ENCODE data around the gene CATSPER4.

CATSPER4 gene

DNA sequence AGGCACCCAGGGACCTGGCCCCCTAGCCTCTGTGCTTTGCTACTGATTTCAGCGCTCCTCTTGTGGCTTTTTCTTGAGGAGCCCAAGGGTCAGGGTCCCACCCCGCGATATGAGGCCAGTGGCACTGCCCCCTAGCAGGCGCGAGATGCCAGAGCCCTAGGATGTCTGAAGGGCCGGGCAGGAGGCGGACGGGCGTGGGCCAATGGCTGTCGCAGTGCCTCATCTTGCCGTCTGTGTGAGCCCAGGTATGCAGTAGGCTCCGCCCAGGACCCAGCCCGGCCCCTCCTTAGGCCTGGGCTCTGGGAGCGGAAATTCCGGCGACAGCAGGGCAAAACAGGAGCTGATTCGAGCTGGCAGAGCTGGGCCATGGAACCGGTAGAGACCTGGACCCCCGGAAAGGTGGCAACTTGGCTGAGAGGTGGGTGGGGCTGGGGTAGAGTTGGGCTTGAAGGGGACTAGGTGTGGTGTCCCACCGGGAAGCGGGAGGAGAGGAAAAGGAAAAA is 13.2 kb upstream of the CATSPER4 start, which contains the start of gene CNKSR1:
TSS of gene CNKSR1 (plus strand) at position 310 of the 503 bp plus-strand sequence. CDS start at position 367, 57 bp downstream.
- TF ChIP-seq, protein P1, sequence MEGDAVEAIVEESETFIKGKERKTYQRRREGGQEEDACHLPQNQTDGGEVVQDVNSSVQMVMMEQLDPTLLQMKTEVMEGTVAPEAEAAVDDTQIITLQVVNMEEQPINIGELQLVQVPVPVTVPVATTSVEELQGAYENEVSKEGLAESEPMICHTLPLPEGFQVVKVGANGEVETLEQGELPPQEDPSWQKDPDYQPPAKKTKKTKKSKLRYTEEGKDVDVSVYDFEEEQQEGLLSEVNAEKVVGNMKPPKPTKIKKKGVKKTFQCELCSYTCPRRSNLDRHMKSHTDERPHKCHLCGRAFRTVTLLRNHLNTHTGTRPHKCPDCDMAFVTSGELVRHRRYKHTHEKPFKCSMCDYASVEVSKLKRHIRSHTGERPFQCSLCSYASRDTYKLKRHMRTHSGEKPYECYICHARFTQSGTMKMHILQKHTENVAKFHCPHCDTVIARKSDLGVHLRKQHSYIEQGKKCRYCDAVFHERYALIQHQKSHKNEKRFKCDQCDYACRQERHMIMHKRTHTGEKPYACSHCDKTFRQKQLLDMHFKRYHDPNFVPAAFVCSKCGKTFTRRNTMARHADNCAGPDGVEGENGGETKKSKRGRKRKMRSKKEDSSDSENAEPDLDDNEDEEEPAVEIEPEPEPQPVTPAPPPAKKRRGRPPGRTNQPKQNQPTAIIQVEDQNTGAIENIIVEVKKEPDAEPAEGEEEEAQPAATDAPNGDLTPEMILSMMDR (IDR thresholded peaks at IDR 0.05) = no peak
- Mint-ChIP-seq H3K27me3 (ENCODE audit: low read depth, poor library complexity) (no peaks in the 10 kb centered on the region), H3K27ac (no peak within 1 kb of the TSS), H3K36me3 (ENCODE audit: low read depth) (no peaks in the 10 kb centered on the region), H3K4me3 (peak within 1 kb of the TSS; percentile 67), H3K9me3 (no peaks in the 10 kb centered on the region), H3K4me1 (peaks cover 29% of the 10 kb centered on the region)
- no peak for DNase-seq

DNA sequence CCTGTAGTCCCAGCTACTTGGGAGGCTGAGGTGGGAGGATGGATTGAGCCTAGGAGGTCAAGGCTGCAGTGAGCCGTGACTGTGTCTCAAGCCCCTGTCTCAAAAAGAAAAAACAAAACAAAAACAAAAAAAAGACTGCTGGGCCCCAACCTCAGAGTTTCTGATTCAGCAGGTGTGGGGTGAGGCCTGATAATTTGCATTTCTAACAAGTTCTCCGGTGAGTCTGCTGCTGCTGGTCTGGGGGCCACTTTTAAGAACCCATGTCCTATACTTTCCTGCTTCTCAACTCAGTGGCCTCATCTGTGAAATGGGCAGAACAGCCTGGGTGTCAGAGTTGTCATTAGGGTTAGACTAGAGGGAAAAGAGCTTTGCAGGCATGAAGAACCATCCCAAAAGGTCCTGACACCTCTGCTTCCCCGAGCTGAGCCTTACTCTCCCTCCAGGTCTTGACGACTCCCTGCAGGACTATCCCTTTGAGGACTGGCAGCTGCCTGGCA is 10.3 kb upstream of the CATSPER4 start:
- no peak for DNase-seq
- no peaks in the 10 kb centered on the region for H3K36me3 Mint-ChIP-seq (ENCODE audit: low read depth)
- TF ChIP-seq, protein P1 (IDR thresholded peaks at IDR 0.05) = no peak
- H3K4me1 Mint-ChIP-seq = peaks cover 30% of the 10 kb centered on the region
- H3K4me3 Mint-ChIP-seq = no peak overlapping the region
- H3K9me3 Mint-ChIP-seq = no peaks in the 10 kb centered on the region
- H3K27me3 Mint-ChIP-seq (ENCODE audit: low read depth, poor library complexity) = no peaks in the 10 kb centered on the region
- no peak overlapping the region for H3K27ac Mint-ChIP-seq

DNA sequence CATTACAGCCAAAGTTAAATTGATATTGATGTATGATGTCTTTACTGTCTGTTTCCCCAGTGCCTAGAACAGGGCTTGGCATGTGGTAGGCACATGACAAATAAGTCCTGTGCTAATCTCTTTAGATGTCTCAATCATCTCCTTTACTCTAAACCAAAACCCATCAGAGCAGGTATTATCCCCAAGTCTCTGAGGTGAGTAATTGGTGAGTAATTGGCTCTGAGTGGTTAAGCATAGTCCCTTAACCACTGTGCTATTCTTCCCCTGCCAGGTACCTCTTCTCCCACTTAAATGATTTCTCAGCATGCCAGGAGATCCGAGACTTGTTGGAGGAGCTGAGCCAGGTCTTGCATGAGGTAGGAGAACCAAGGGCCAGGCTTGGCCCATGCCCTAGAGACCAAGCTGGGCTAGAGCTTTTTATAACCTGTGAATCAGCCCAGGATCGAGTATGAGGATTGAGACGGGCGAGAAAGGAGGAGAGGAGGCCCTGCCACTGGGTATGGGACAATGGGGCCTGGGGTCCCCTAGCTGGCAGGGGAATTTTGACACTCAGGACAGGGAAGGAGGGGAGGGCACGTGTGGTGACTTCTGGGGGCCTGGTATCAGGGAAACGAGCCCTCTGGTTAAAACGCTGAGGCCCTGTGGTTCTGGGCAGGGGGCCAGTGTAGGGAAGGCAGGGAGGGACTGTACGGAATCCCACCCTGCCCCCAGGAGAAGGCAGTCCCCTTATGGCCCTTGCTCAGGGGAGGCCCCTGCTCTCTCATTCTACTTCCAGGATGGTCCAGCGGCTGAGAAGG is 8.6 kb upstream of the CATSPER4 start:
- peak overlapping the region; percentile 49 for H3K27ac Mint-ChIP-seq

GRCh38 chr1:26182383-26182696 is 8.1 kb upstream of the CATSPER4 start:
- H3K4me3 Mint-ChIP-seq = no peak overlapping the region
- no peaks in the 10 kb centered on the region for H3K27me3 Mint-ChIP-seq (ENCODE audit: low read depth, poor library complexity)
- no peak overlapping the region for H3K27ac Mint-ChIP-seq
- DNase-seq = no peak
- TF ChIP-seq, protein P1 (IDR thresholded peaks at IDR 0.05) = no peak
- H3K36me3 Mint-ChIP-seq (ENCODE audit: low read depth) = no peaks in the 10 kb centered on the region
- H3K4me1 Mint-ChIP-seq = peaks cover 27% of the 10 kb centered on the region
- H3K9me3 Mint-ChIP-seq = no peaks in the 10 kb centered on the region

More for the DNA sequence above, 8.6 kb upstream of the CATSPER4 start:
- no peak overlapping the region for H3K4me3 Mint-ChIP-seq
- no peaks in the 10 kb centered on the region for H3K36me3 Mint-ChIP-seq (ENCODE audit: low read depth)
- no peak for DNase-seq
- H3K4me1 Mint-ChIP-seq = peaks cover 30% of the 10 kb centered on the region
- TF ChIP-seq, protein P1 (IDR thresholded peaks at IDR 0.05) = no peak
- no peaks in the 10 kb centered on the region for H3K9me3 Mint-ChIP-seq
- H3K27me3 Mint-ChIP-seq (ENCODE audit: low read depth, poor library complexity) = no peaks in the 10 kb centered on the region

- no peak for DNase-seq
- H3K4me1 Mint-ChIP-seq = peaks cover 10% of the 10 kb centered on the region
- no peaks in the 10 kb centered on the region for H3K9me3 Mint-ChIP-seq
- TF ChIP-seq, protein P1 (IDR thresholded peaks at IDR 0.05) = no peak
- peaks cover 3% of the 10 kb centered on the region for H3K27me3 Mint-ChIP-seq (ENCODE audit: low read depth, poor library complexity)
- no peak overlapping the region for H3K27ac Mint-ChIP-seq
- H3K36me3 Mint-ChIP-seq (ENCODE audit: low read depth) = no peaks in the 10 kb centered on the region
- H3K4me3 Mint-ChIP-seq = no peak overlapping the region
Observed at GRCh38 chr1:26184086-26184485, 6.3 kb upstream of the CATSPER4 start.
